NCI-H187 (cell line): Measurements from ENCODE around the gene LRRC27.

Experiments used
- DNase-seq, 2 experiments: peaks; one replicate each; lab custom pipeline; 2025; lab: John Stamatoyannopoulos, UW

The LRRC27 gene

DNA sequence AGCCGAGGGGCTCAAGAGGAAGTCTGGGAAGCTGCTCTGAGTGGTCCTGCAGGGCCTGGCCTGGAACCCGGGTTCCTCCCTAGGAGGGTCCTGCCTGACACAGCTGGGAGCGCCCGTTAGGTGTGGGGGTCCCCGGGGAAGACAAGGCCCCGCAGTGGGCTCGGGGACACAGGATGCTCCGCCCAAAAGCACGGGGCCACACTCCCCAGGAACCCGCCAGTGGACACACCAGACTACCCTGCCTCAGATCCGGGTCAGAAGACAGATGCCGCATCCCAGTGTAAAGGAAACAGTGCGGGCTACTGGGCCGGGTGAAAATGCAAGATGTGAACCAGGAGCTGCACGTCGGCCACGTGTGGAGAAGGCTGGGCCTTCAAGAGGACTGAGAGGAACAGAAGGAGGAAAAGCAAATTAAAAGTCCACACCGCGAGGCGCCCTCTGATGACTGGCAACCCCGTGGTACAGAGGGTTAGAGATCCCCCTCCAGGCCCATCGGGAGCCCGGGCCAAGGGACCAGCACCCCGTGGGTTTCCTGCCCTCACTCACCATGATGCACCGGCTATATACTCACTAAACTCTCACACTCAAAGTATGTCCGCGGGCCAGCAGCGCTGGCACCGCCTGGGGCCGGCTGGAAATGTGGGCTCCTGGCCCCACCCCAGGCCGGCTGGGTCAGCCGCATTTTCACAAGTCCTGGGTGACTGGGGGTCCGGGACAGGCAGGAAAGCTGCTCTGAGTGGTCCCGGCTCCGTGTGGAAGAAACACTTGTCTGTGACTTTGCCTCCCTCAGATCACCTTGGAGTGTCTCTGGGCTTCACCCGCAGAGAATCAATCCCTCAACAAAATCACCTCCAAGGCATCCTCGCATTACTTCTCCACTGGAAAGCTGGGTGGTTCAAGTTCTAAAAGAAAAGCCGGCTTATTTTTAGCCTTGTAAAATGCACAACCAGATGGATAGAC lies 30.3 kb upstream of the LRRC27 start:
- no peak for DNase-seq

GRCh38 chr10:132302421-132303310 lies 29.3 kb upstream of the LRRC27 start:
- no peak for DNase-seq

DNA sequence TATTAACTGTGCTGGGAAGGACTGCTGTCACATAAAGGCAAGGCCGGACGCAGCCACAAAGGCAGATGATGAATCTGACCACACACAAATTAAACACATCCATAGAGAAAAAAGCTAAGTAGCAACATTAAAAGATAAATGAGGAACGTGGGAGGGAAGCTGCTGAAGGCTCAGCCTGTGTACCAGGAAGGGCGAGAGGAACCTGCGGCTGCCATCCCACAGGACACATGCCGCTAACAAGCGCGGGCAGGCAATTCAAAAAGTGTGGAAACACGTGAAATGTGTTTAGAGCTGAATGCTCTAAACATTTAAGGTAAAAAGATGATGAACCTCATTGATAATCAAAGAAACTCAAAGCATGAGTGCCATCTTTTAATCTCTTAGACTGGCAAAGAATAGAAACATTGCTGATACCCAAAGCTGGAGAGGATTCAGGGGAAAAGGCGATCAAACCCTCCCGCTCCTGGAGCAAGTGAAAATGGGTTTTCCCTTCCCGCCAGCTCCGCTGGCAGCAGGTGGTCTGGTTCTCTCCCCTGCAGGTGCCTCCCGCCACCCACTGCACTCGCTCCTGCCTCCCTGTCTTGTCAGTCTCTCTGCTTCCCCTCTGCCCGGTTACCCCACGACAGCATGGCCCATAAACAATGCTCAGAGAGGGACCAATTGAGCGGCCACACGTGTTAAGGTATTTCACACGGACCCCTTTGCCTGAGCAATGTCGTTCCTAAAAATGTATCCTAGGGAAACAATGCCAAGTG lies 28.5 kb upstream of the LRRC27 start:
- no peak for DNase-seq

GRCh38 chr10:132304756-132305509 lies 27.1 kb upstream of the LRRC27 start:
- DNase-seq, result no peak

DNA sequence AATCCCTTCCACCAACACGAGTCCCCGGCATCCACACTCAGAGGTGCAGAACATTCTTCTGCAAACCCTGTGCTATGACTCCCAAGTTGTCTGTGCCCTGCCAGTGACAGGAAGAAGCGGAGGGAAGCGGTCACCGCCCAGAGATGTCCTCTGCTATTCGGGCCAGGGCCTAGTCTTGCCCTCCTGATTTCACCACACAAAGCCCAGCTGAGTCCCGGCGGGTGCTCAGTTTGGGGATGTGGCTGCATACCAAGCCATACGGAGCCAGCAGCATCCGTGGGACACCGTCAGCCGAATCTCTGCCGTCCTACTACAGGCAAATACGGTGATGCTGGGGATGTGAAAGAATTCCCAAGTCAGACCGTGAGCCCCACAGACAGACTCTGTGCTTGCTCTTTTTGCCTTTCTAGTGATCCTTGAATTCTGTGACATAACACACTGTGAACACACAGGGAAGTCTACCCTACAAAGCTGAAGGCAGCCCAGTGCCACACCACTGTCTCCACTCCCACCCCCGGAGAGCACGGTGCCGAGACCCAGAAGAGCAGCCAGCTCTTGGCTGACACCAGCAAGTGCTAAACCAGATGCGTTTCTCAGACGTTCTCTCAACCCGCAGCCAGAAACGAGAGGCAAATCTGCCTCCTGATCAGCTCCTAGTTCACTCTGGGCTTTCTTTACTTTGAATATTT lies 26.2 kb upstream of the LRRC27 start:
- no peak for DNase-seq

DNA sequence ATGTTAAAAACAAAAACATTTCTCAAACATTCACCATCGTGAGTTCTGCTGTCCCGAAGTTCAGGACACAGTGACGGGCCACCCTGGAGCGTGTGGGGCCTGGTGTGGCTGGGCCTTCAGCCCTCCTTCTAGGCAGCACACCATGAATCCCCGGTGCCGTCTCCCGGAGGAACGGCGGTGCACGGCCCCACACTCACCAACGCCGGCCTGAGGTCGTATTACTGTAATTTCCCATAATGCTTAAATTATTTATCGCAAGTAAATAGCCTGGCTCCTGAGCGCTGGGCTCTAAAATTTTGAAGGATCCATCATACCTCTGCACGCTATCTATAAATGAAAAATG lies 25.7 kb upstream of the LRRC27 start:
- DNase-seq, result no peak

DNA sequence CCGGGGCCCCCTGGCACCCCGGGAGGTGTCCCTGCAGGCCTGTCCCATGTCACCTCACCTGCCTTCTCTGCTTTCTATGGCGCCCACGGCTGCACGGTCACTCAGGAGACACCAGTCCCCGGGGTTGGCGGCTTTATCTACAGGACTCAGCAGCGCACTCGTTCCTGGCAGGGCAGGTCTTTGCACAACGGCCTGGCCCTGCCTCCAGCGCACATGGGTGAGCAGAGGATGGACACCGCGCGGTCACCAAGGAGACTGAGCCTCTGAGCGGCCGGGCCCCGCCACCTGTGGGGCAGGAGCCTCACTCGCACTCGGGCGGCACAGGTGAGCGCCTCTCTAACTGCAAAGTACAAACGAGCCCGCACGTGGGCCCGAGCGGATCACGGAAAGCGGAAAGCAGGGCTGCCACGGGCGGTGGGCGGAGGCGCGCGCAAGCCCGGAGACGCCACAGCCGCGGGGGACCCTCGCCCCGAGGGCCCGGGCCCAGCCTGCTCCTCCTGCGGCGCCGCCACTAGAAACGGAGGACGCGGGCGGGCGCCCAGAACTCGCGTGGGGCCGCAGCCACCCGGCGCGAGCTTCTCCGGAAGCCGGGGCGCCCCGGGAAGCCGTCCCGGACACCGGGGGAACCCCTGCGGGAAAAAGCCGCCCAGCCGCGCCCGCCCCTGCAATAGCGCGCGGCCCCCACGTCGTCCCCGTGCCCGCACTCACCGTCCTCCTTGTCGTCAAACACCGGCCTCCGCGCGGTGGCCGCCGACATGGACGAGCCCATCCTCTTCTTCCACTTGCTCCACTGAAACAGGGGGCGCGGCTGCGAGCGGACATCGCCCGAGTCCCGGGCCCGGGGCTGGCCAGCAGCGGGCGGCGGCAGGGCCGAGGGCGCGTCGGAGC lies 24.9 kb upstream of the LRRC27 start:
- peak in 1 of 2 experiments; percentile 20 for DNase-seq

DNA sequence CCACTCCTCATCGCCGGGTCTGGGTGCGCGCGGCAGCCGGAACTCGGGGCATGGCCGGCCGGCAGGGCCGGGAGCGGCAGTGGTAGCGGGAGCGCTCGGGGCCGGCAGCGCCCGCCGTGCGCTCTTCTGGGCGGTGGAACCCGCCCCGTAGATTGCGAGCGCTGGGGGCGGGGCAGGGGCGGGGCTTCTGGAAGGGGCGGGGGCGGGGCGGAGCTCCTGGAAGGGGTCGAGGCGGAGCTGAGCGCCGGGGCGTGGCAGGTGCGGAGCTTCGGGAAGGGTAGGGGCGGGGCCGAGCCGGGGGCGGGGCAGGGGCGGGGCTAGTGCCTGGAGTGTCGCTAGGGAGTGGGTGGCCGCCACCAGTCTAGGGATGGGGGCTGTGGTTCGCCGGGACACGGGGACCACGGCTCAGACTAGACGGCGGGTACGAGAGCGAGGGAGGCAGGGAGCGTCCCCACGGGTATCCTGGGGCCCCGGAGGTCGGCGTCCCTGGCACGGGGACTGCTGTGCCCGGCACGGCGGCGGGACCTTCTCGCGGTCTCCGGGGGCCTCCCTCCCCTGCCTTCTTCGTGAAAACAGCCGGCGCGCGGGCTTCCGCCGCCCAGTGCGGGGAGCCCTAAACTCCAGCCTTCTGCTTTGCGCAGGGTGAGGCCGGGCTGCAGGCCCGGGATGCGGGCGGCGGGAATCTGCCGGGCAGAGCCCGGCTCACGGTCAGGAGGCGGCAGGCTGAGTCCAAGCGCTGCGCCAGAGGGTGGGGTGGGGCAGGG lies 24.0 kb upstream of the LRRC27 start, which contains the start of gene STK32C:
TSS of gene STK32C (minus strand) at position 128 of the 764 bp plus-strand sequence. CDS start at position 11, 117 bp downstream.
- DNase-seq, result peak; percentile 7 to 63

- DNase-seq, result no peak
Measured at GRCh38 chr10:132308587-132309470, 23.2 kb upstream of the LRRC27 start.

- DNase-seq, result no peak
Measured at GRCh38 chr10:132309471-132309865, 22.5 kb upstream of the LRRC27 start.

- DNase-seq, result no peak
Measured at GRCh38 chr10:132309879-132310591, 22.0 kb upstream of the LRRC27 start.

- no peak for DNase-seq
Measured at GRCh38 chr10:132310701-132311337, 21.2 kb upstream of the LRRC27 start.

- DNase-seq, result no peak
Measured at GRCh38 chr10:132311338-132311939, 20.6 kb upstream of the LRRC27 start.

DNA sequence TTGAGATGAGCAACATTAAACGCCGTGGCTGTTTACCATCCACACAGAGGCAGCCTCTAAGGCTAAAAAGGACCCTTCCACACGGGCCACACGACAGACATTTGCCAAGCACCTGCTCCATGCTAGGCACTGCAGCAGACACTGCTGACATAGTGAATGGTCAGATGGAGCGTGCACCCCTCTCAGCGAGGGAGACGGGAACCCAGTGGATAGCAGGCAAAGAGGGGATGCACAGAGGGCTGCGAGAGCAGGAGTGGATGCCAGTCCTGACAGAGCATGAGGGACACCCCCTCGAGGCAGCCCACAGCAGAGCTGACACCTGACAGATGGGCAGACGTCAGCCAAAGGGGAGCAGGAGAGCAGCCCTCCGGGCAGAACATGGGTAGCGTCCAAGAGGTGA lies 18.7 kb upstream of the LRRC27 start:
- no peak for DNase-seq

GRCh38 chr10:132313865-132314264 lies 18.1 kb upstream of the LRRC27 start:
- DNase-seq, result no peak

DNA sequence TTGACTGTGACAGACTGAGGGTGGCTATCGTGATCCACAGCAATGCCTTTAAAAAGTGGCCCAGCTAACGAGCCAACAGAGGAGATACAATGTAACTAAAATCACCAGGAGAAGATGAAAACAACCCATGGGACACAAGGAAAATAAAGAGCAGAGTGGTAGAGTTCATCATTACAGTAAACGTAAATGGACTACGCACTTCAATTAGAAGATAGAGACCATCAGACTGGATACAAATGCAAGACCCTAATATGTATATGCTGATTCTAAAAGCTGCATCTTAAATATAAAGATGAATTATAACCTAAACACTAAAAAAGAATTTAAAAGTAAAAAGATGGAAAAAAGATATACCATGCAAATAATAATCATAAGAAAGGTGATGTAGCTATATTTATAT lies 17.7 kb upstream of the LRRC27 start:
- DNase-seq, result no peak
